ENCODE measurements around the gene ENAH. TPM values are rescaled to one million over a fixed set of nuclear protein-coding genes. Genes with fewer than 3 reads are reported as not detected.
A peak's percentile ranks its signal among the peaks of the same experiment; 100 is the strongest.

Gene ENAH
- total RNA-seq, 1 experiment from 2014 or later: 100 TPM

GRCh38 chr1:225508538-225509375 lies 144.2 kb downstream of the ENAH start:
- intact Hi-C loops (cut with micrococcal nuclease): no loop called here
- POLR2A ChIA-PET: interaction anchor here (0.8 to 2.1 kb wide), 5 partner anchors 9 to 269 kb away, joined by 3 to 7 read pairs (median 3); partner anchors contain the start of gene SRP9
- BruUV-seq (replicated peaks): no TSS peak
- TF ChIP-seq ZNF274 (IDR thresholded peaks at IDR 0.05; ENCODE audit: low read depth, low read length) (no peak), ELF1 (IDR thresholded peaks at IDR 0.05; ENCODE audit: borderline replicate concordance, low read depth) (no peak), CEBPB (IDR thresholded peaks at IDR 0.05; ENCODE audit: low read depth) (peak; percentile 91), SP1 (IDR thresholded peaks at IDR 0.05; ENCODE audit: low read depth) (peak; percentile 93), FOSL1 (IDR thresholded peaks at IDR 0.05; ENCODE audit: low read depth) (peak; percentile 99), CBX3 (IDR thresholded peaks at IDR 0.05; ENCODE audit: low read depth) (peak; percentile 93; the same call in 1 of the 2 replicates), POLR2AphosphoS5 (IDR thresholded peaks at IDR 0.05; ENCODE audit: low read depth, low read length) (peak; percentile 52; the same call in 1 of the 2 replicates), CTCF (IDR thresholded peaks at IDR 0.05 in 2 of 3, conservative IDR thresholded peaks at IDR 0.05 in 1 of 3; ENCODE audit: borderline replicate concordance in 1 of 3, insufficient read depth in 1 of 3, low read depth in 2 of 3, low read length in 2 of 3) (0 out of 6 replicates have a peak, but pooled peaks of 1 of the 3 experiments have one; percentile 7), TCF7L2 (IDR thresholded peaks at IDR 0.05; ENCODE audit: borderline replicate concordance, extremely low read depth, insufficient read depth, insufficient read length) (peak; percentile 33), EZH2 (IDR thresholded peaks at IDR 0.05) (no peak), ATF3 (IDR thresholded peaks at IDR 0.05) (peak; percentile 78; the same call in 1 of the 2 replicates), POLR2A (IDR thresholded peaks at IDR 0.05; ENCODE audit: borderline replicate concordance, extremely low read depth, insufficient read depth, insufficient read length) (no peak), ZBTB33 (IDR thresholded peaks at IDR 0.05; ENCODE audit: extremely low read depth, insufficient replicate concordance, low read length) (no peak), JUND (IDR thresholded peaks at IDR 0.05) (peak; percentile 98), ZFX (IDR thresholded peaks at IDR 0.05) (no peak), REST (IDR thresholded peaks at IDR 0.05; ENCODE audit: low read depth) (no peak), YY1 (IDR thresholded peaks at IDR 0.05; ENCODE audit: extremely low read depth, insufficient replicate concordance, low read depth, low read length) (no peak), SRF (IDR thresholded peaks at IDR 0.05; ENCODE audit: low read depth) (peak; percentile 76)

More at GRCh38 chr1:225508538-225509375, 144.2 kb downstream of the ENAH start:
- peak overlapping the region; percentile 55 for H3K4me2 ChIP-seq (ENCODE audit: low read length)
- RAD21 ChIA-PET (ENCODE audit: low non-redundant PET in 1 of 2, low total read pairs in 2 of 2, uncharacterized antibody in 2 of 2, unreplicated experiment in 2 of 2): no interaction called here
- H3K9me2 ChIP-seq (ENCODE audit: insufficient read depth): no peaks in the 10 kb centered on the region
- ATAC-seq (peak; percentile 95), DNase-seq (ENCODE audit: low read depth, low spot score) (peak; percentile 94)
- H3K27me3 ChIP-seq (ENCODE audit: insufficient read depth, low read length): no peaks in the 10 kb centered on the region
- H4K20me1 ChIP-seq (ENCODE audit: insufficient read depth): no peaks in the 10 kb centered on the region
- H3K27ac ChIP-seq (ENCODE audit: low read depth, low read length): peak overlapping the region; percentile 45
- no peak overlapping the region for H2AFZ ChIP-seq (ENCODE audit: low read depth, low read length, poor library complexity, severe bottlenecking)
- peak overlapping the region in 1 of 2 experiments; percentile 3; a peak in 1 of 4 replicates for H3K4me3 ChIP-seq (replicated peaks in 1 of 2; ENCODE audit: low read depth in 1 of 2, low read length in 2 of 2)
- peaks cover 28 to 37% of the 10 kb centered on the region in 2 experiments for H3K4me1 ChIP-seq (ENCODE audit: control insufficient read depth in 1 of 2, insufficient read depth in 2 of 2, low read length in 2 of 2)
- no peaks in the 10 kb centered on the region for H3K79me2 ChIP-seq (ENCODE audit: insufficient read depth, low read length)
- peaks cover 3 to 7% of the 10 kb centered on the region in 2 experiments; a peak in 2 of 4 replicates for H3K36me3 ChIP-seq (ENCODE audit: control insufficient read depth in 1 of 2, insufficient read depth in 2 of 2, low read length in 2 of 2)
- H3K9ac ChIP-seq (ENCODE audit: low read length): peak overlapping the region; percentile 23; the same call in 1 of the 2 replicates
- CTCF ChIA-PET: interaction anchor here (1.1 to 2.0 kb wide), 4 partner anchors 28 to 269 kb away, joined by 4 to 9 read pairs (median 4); partner anchors contain the start of gene SRP9
- H3K9me3 ChIP-seq (ENCODE audit: control insufficient read depth in 1 of 2, insufficient read depth in 1 of 2, low read depth in 1 of 2, low read length in 2 of 2): no peaks in the 10 kb centered on the region
